Stimulated activated CD8-positive, alpha-beta memory T cell treated with anti-CD3 and anti-CD28 coated beads, Interleukin-15, amount 100 ng/mL, for 24 hours (primary cell): ENCODE data around the gene UPK1A.
A peak's percentile ranks its signal among the peaks of the same experiment; 100 is the strongest.

Experiments
- DNase-seq: peaks from one replicate; pipeline ENCODE4 v3.0.0-alpha.2; 2020; ENCODE audit warnings: low read depth

The UPK1A gene

DNA sequence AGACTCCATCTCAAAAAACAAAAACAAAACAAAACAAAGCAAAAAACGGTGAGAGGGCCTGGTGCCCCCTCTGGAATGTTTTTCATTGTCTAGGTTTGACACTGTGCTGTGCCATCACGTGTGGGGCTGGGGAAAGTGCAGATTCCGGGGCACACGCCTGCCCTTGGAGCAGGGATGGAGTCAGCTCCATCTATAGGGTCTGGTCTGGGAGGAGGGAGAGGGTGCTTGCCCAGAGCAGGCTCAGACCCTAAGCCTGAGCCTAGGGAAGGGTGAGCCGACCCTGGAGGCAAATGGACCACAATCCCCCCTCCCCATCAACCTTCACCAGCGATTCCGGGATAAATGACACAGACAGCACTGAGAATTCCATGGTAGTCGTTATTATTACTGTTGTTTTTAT lies 27.1 kb downstream of the UPK1A start:
- no peak for DNase-seq

DNA sequence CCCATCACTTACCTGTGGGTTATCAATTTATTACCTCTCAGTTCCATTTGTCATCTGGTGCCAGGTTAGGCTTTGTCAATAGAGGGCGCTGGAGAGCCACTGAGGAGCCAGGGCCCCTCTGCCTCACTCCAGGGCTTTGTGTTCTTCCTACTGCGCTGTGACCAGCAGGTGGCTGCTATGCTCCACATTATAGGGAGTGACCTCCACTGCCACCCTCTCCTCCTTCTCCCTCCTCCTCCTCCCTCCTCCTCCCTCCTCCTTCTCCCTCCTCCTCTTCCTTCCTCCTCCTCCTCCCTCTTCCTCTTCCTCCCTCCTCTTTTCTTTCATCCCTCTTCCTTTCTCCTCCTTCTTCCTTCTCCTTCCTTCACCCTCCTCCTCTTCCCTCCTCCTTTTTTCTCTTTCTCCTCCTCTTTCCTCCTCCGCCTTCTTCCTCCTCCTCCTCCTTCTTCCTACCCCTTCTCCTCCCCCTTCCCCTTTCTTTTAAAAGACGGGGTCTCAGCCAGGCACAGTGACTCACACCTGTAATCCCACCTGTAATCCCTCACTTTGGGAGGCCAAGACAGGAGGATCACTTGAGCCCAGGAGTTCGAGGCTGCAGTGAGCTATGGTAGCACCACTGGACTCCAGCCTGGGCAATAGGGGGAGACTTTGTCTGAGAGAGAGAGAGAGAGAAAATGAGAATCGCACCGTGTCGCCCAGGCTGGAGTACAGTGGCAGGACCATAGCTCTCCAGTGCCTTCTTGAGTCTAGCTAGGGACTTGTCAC lies 27.7 kb downstream of the UPK1A start:
- DNase-seq: peak; percentile 63

DNA sequence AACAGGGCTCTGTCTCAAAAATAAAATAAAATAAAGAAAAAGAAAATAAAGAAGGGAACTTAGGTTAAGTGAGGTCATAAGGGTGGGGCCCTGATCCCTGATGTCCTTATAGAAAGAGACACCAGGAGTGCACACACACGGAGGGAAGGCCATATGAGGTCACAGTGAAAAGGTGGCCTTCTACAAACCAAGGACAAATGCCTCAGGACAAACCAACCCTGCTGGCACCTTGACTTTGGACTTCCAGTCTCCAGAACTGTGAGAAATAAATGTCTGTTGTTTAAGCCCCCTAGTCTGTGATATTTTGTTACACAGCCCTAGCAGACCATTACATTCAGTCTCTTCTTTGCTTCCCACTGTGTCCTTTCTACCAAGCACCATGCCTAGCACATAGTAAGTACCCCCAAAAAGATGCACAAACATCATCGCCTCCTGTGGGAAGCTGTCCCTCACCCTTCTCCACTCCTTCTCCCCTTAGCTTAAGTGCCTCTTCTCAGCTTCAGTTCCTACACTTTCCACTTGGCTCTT lies 29.6 kb downstream of the UPK1A start:
- DNase-seq: no peak

DNA sequence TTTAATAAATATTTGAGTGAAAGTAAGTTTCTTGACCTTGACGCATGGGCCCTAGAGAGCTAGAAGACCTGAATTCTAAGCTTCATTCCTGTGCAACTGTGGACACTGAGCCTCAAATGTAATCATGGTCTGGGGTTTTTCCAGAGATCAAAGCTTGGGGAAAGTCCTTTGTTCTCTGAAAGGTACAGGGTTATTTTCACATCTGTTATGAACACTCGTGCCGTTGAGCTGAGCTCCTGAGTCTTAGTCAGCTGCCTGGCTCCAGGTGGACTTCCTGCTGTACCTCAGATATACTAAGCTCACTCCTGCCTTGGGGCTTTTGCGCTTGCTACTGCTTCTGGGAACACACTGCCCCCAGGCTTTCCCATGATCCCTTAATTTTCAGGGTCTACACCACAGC lies 30.5 kb downstream of the UPK1A start:
- DNase-seq: no peak

DNA sequence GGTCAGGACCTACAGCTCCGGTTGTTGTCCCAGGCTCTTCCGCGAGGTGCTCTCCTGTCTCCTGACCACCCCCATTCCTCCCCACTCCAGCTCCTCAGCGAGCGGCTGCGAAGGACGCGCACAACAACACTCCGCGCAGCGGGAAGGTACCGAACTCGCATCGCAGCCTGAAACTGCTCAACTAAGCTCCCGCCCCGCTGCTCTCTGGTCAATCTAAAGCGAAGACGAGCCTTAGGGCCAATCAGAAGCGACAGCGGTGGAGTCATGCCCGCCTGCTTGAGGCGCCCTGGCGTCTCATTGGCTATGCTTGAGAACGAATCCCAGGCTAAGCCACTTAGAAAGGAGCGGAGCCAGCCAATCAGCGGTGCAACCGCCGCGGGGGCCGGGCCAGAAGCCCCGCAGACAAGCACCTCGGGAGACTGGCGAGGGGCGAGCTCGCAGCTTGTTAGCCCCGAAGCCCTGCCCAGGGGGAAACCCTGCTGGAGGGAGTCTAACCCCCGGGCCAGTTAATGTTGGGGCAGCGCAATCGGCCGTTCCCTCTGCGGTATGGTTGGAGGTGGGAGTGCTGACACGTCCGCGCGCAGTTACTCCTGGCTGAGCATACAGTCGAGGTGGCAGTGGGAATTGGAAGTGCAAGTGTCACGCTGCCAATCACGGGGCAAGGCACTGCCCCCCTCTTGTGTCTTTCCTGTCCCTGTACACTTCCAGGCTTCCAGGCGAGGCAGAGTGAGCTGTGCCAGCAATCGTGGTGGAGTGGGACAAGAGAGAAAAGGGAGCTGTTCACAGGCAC lies 36.1 kb downstream of the UPK1A start:
- DNase-seq: peak; percentile 75

DNA sequence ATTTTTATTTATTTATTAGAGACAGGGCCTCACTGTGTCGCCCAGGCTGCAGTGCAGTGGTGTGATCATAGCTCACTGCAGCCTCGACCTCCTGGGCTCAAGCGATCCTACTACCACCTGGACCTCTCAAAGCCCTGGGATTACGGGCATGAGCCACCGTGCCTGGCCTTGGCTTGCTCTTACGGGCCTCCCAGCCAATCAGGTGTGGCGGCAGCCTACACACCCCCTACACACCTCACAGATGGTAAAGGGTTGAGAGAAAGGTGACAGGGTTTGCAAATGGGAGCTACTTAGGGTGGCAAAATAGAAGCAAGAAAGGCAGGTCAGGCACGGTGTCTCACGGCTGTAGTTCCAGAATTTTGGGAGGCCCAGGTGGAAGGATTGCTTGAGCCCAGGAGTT lies 37.0 kb downstream of the UPK1A start:
- no peak for DNase-seq

DNA sequence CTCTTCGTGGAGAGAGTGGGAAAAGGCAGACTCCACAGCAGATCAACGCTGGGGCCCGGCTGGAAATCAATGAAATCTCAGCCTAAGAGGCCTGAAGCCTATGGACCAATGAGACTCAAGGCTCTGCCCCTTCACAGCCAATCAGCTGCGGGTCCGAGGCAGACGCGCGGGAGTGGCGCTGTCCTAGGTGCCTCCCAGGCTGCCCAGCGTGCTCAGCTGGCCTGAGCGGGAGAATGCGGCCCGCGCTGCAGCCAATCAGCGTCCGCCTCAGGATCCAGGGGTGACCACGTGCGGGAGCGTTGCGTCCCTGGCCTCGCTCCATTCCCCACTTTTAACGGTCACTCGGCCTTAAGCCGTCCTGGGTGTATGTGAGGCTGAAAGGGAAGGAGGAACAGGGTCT lies 37.9 kb downstream of the UPK1A start, which contains the start of gene ZBTB32:
ZBTB32 (plus strand) TSS at position 341 of the 400 bp plus-strand sequence. CDS start 10,069 bp downstream, outside the sequence.
- no peak for DNase-seq

DNA sequence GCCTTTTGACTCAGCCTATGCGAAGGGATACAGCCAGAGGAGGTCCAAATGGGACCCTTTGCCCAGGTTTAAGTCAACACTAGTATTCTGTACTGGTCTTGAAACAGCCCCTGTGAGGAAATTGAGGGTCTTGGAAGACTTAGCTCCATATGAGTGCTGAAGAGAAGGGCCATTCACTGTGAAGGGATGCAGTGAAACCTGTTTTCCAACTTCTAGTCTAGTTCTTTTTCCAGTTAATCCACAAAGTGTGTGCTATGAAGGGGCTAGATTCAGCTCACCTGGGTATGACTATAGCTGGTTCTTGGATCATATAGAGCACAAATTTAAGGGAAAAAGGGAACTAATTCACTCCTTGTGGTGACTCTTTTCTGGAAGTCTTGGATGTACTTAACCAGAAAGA lies 42.1 kb downstream of the UPK1A start:
- DNase-seq: no peak

DNA sequence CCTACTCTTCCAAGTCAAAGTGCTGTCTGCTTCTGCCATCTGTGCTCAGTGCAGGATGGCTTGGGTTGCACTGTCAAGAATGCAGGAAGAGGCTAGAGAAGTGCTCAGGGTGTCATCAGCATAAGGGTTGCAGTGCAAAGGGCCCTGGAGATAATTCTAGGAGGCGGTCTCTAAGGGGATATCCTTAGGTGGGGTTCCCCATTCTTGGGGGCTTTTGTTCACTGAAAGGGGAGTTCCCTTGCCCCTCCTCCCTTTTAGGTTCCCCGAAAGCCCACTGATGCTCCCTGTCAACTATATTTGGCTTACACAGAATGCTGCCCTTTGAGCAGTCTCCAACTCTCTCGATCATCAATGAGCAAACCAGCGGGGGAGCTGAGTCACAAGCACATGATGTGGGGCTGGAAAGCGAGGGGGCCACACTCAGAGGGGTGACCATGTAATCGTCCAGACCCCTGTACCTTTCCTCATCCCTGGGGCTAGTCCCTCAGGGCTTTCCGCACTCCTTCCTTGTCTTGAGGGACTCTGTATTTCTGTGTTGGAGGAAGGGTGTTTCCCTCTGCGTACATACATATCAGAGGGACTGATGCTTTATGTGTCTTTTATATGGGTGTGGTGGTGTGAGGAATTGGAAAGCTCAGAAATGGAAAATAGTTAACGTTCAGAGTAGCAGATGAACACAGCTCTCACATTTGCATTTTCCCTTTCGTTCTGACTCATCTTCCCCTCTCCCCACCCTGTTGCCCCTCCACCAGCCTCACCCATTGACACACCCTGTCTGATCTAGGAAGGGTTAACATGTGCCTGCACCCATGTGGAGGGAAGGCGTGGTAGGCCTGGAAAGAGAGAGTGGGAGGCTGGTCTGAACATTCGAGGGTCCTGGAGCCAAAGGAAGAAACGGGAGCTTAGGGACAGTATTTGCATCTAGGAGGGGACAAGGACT lies 44.7 kb downstream of the UPK1A start:
- no peak for DNase-seq

DNA sequence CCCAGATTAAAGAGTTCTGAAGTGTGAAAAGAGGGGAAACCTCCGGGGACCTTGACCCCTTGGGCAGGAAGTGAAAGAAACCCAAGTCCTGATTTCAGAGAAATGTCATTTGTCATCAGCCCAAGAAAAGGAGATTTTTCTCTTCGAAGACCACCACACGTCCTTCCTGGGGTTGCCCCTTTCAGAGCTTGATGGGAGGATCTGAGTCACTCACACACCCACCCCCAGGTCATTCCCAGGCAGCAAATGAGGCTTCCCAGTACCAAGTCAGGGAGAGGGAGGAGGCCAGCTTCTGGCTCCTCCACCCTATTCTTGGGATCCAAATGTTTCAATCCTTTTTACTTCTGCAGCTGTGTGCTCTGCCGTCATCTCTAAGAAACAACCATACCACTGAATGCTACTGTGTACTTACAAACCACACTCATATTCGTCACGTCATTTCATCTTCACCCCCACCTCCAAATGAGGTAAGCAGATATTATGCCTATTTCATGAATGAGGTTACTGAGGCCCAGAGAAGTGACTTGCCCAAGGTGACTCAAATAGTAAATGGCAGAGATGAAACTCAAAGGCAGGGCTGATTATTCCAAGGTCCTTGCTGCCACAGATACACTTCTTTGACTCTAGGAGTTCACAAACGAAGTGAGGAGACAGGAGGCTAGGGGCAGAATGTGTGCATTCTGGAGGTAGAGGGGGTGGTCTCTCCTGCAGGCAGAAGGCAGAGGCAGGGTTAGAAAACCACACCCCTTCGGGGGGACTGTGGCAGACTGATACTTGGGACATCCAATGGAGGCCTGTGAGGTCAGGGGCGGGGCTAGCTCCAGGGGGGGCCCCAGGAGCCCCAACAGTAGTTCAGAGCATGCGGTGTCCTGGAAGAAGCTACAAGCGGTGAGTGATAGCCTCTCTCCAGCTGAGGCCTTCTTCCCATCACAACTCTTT lies 46.5 kb downstream of the UPK1A start:
- peak; percentile 47 for DNase-seq

DNA sequence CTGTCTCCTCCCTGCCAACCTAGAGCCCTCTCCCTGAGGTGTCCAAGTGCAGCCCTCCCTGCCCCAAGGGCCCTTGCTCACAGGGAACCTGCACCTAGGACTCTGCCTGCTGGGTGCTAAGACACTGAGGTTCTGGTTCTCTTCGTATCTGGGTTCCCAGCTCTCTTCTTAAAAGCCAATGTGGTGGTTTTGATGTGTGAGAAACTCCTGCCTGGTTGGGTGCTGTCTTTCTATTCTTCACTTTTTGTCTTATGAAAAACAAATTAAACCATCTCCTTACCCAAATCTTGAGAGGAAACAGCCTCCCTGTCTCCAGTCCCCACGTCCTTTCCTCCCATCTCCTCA lies 47.2 kb downstream of the UPK1A start:
- DNase-seq: no peak

DNA sequence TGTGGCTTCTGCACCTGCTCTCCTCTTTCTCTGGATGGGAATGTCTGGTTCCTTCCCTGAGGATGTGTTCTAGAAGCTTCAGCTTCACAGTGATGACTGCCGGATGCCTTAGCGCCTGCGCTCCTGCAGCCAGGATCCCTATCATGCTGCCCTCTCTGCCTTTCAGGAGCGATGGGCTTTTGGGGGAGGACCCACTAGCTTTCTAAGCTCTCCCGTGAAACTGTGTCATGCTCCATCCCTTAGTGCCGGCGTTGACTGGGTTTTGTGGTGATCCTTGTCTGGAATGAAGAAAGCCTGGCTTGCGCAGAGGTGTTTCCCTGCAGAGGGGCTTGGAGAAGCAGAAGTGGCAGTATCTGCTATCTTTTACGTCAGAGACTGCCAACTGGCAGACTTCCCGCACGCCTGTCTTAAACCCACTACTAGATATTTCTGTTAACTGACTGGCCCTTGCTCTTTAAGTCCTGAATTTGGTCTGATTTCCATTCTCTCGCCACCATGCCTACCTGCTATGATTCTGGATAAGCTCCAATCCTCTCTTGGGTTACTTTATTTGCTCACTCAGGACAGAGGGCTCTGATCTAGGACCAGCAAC lies 47.7 kb downstream of the UPK1A start:
- no peak for DNase-seq

DNA sequence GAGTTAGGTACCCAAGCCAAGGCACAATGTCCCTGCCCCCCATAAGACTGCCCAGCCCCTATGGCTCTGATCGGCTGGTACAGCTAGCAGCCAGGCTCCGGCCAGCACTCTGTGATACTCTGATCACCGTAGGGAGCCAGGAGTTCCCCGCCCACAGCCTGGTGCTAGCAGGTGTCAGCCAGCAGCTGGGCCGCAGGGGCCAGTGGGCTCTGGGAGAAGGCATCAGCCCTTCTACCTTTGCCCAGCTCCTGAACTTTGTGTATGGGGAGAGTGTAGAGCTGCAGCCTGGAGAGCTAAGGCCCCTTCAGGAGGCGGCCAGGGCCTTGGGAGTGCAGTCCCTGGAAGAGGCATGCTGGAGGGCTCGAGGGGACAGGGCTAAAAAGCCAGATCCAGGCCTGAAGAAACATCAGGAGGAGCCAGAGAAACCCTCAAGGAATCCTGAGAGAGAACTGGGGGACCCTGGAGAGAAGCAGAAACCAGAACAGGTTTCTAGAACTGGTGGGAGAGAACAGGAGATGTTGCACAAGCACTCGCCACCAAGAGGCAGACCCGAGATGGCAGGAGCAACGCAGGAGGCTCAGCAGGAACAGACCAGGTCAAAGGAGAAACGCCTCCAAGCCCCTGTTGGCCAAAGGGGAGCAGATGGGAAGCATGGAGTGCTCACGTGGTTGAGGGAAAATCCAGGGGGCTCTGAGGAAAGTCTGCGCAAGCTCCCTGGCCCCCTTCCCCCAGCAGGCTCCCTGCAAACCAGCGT lies 48.5 kb downstream of the UPK1A start:
- no peak for DNase-seq

DNA sequence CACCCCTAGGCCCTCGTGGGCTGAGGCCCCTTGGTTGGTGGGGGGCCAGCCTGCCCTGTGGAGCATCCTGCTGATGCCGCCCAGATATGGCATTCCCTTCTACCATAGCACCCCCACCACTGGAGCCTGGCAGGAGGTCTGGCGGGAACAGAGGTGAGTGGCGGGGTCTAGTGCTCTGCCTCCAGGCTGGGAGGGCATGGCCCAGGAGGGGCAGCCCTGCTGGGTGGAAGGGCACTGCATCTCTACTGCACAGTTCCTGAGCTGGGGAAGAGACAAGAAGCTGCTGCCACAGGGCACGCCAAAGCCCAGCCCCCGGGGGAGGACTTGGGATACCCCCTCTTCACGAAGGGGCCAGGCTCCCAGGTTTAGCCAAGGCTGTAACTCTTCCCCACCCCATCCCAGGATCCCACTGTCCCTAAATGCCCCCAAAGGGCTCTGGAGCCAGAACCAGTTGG lies 49.1 kb downstream of the UPK1A start:
- DNase-seq: no peak

DNA sequence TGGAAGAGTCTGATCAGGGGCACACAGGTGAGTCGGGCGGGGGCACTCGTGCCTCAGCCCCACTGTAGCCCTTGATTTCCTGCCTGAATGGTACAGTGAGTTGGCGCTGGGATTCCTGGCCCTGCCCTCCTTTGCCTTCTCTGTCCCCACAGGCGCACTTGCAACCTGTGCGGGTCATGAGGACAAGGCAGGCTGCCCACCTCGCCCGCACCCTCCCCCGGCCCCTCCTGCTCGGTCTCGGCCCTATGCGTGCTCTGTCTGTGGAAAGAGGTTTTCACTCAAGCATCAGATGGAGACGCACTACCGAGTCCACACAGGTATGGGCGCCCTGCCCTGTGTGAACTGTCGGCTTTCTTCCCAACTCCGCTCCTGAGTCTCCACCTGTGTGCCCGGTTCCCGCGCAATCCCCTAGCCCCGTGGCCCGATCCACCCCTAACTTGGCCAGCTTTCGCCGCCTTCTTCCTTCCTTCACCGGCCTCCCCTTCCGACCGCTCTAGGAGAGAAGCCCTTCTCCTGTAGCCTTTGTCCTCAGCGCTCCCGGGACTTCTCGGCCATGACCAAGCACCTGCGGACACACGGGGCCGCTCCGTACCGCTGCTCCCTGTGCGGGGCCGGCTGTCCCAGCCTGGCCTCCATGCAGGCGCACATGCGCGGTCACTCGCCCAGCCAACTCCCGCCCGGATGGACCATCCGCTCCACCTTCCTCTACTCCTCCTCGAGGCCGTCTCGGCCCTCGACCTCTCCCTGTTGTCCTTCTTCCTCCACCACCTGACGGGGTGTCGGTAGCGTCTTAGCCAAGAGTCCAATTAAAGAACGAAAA lies 49.9 kb downstream of the UPK1A start:
- no peak for DNase-seq

DNA sequence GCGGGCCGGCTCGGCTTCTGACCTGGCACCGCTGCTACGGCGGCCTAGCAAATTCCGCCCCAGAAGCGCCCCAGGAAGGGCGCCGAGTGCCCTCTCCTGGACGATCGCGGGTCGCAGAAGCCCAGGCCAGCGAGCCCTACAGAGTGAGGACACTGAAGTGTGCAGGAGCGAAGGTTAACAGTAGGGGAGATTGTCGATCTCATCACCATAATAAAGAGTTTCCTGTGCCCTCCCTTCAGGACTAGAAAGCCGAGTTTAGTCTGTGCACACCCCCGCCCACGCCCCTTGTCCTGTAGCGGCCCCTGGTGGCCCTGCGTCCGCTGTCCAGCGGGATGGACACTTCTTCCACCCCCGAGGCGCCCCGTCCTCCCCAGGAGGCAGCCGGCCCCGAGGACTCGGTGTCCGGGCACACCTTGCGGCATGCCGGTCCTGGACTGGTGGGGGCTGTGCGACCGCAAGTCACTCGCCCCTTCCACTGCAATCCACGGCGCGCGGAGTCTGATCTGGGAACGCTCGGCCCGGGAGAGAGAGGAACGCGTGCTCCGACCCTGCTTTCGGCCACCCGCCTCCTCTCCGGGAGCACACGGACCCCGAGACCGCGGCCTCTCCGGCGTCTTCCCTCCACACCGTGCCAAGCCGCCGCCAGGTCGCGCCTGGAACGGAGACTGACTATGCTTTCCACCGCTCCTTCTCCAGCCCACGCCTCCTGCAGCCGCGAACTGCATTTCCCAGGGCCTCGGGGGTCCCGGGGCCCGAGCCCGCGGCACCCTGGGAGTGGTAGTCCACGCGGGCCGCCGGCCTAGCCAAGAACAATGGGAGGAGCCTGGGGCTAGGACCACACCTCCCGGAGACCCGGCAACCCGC lies 50.7 kb downstream of the UPK1A start:
- peak; percentile 57 for DNase-seq

DNA sequence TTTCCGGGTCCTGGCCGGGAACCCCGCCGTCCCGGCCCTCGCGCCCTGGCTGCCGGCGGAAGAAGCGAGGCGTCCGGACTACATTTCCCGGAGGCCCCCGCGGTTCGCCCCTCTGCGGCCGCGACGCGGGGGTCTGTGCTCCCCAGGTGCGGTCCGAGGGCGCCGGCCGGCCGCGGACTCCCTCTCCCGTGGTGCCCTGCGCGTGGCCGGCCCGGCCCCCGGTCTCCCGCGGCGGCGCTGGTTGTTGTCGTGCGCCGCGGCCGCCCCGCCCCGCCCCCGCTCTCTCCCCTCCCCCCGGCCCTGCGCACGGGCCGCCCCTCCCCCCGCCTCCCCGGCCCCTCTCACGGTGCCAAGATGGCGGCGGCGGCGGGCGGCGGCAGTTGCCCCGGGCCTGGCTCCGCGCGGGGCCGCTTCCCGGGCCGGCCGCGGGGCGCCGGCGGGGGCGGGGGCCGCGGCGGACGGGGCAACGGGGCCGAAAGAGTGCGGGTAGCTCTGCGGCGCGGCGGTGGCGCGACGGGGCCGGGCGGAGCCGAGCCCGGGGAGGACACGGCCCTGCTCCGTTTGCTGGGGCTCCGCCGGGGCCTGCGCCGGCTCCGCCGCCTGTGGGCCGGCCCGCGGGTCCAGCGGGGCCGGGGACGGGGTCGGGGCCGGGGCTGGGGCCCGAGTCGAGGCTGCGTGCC lies 51.5 kb downstream of the UPK1A start, which contains the start of gene KMT2B:
KMT2B (plus strand) TSS at position 339 of the 680 bp plus-strand sequence; CDS start at position 355, 16 bp downstream.
- DNase-seq: peak; percentile 81
